ENCODE results near the gene PHF2.
A peak's percentile ranks its signal among the peaks of the same experiment; 100 is the strongest.

PHF2 gene

GRCh38 chr9:93682155-93682968, 106.0 kb downstream of the PHF2 start:
- DNase-seq = peak; percentile 34

GRCh38 chr9:93683331-93684134, 107.1 kb downstream of the PHF2 start:
- no peak for DNase-seq

GRCh38 chr9:93684161-93684765, 107.9 kb downstream of the PHF2 start:
- DNase-seq = no peak

- DNase-seq = no peak
Observed at GRCh38 chr9:93684806-93685543, 108.6 kb downstream of the PHF2 start.

GRCh38 chr9:93686127-93686879, 109.9 kb downstream of the PHF2 start:
- DNase-seq = no peak

GRCh38 chr9:93686880-93687236, 110.5 kb downstream of the PHF2 start:
- no peak for DNase-seq

- DNase-seq = no peak
Observed at GRCh38 chr9:93690618-93691017, 114.2 kb downstream of the PHF2 start.

GRCh38 chr9:93693129-93693528, 116.7 kb downstream of the PHF2 start:
- DNase-seq = no peak

- no peak for DNase-seq
Observed at GRCh38 chr9:93697352-93698139, 121.2 kb downstream of the PHF2 start.

- DNase-seq = no peak
Observed at GRCh38 chr9:93698140-93698908, 121.9 kb downstream of the PHF2 start.

- no peak for DNase-seq
Observed at GRCh38 chr9:93699650-93700049, 123.3 kb downstream of the PHF2 start.

GRCh38 chr9:93701494-93702218, 125.3 kb downstream of the PHF2 start:
- no peak for DNase-seq

GRCh38 chr9:93702261-93702660, 125.9 kb downstream of the PHF2 start:
- no peak for DNase-seq

- DNase-seq = no peak
Observed at GRCh38 chr9:93708289-93708986, 132.1 kb downstream of the PHF2 start.

GRCh38 chr9:93708987-93709302, 132.6 kb downstream of the PHF2 start:
- no peak for DNase-seq

- no peak for DNase-seq
Observed at GRCh38 chr9:93709600-93710369, 133.4 kb downstream of the PHF2 start.

- DNase-seq = no peak
Observed at GRCh38 chr9:93710370-93710723, 134.0 kb downstream of the PHF2 start.

GRCh38 chr9:93711002-93711401, 134.6 kb downstream of the PHF2 start:
- DNase-seq = no peak

- no peak for DNase-seq
Observed at GRCh38 chr9:93712896-93713295, 136.5 kb downstream of the PHF2 start.
